DND-41 (cell line): ENCODE measurements around the gene AMH.

Source experiments
- CTCF ChIP-seq: IDR thresholded peaks from 2 replicates; pipeline ENCODE4 v1.5.1; 2012; ENCODE audit warnings: borderline replicate concordance, low read length, moderate library complexity, mild to moderate bottlenecking; ENCODE audit not compliant: poor library complexity, severe bottlenecking; ENCODE audit errors: extremely low read depth
- EZH2 ChIP-seq: IDR thresholded peaks from 3 replicates; pipeline ENCODE4 v1.6.1; 2012; ENCODE audit warnings: borderline replicate concordance, low read depth, mild to moderate bottlenecking, moderate library complexity, low read length, inconsistent platforms; ENCODE audit not compliant: severe bottlenecking

DNA sequence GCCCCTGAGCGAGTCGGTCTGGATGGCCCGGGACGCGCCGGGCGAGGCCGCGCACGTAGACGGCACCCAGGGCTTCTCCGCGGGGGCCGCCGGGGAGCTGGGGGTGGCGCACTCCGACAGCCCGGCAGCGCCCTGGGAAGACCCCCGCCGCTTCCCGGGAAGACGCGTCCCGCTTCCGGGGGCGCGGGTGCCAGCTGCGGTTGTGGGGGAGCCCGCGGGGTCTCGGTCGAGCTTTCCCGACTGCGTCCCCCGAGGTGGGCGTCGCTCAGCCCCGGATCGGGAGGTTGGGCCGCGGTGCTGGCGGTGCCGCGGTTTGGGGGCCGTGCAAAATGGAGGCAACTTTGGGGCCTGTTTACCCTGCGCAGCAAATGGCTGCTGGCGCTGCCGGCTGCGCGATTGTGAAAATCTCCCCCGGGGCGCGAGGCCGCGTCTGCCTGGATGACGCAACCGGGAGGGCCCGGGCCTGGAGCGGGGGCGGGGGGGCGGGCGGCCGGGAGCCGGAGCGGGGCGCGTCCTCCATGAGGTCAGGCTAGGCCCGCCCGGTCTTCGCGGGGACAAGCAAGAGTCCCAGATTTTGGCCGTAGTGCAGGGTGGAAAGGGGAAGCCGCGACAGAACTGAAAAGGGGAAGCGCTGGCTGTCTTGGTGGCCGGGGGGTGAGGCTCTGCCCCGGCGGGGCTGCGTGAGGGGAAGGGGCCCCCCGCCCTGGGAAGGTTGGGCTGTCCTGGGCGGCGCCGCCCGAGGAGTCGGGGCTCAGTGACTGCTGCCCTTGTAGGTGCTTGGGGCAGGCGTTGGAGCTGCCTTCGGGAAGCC lies 21.5 kb downstream of the AMH start:
- no peak for TF ChIP-seq CTCF
- no peak for TF ChIP-seq EZH2
